ENCODE results near the gene KRT79.

Gene KRT79

GRCh38 chr12:52817699-52818238, 16.3 kb downstream of the KRT79 start:
- Mint-ChIP-seq H3K4me3 (no peak overlapping the region), H3K27ac (peak overlapping the region in 1 of 2 donors; percentile 14), H3K36me3 (ENCODE audit: insufficient read depth) (peaks cover 3% of the 10 kb centered on the region), H3K4me1 (ENCODE audit: low read depth in 2 of 2) (peaks cover 3 to 12% of the 10 kb centered on the region in 2 donors), H3K27me3 (peaks cover 13 to 65% of the 10 kb centered on the region in 2 donors), H3K9me3 (no peaks in the 10 kb centered on the region)
- DNase-seq (no peak), ATAC-seq (replicated peaks) (no peak)

DNA sequence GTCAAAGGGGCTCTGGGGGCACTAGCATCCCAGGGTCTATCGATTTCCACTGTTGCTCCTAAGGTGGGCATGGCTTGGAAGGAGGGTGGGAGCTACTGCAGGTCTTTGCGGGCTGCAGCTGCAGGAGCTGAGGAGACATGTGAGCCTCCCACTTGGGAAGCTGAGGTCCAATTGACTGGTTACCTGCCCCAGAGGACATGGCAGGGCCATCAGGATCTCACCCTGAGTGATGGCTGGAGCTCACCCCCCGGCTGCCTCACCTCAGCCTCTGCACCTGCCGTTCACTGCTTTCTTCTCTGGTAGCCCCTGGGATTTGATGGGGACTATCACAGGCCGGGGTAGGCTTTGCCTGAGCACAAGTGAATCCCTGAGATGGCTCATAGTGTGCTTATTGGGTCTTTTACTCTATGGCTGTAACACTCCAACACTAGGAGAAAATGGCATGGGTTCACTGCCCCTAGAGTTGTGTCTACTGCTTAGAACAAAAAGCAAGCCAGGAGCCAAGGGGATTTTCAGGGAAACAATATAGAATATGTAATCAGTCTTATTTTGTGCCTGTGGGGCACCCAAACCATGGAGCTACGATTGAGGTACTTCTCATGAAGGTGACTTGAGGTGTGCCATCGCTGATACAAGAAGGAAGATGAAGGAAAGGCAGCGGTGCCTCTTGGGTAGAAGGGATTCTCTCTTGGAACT, 17.0 kb downstream of the KRT79 start:
- DNase-seq (no peak), ATAC-seq (replicated peaks) (no peak)
- Mint-ChIP-seq H3K27ac (peak overlapping the region in 1 of 2 donors; percentile 14), H3K36me3 (ENCODE audit: insufficient read depth) (peaks cover 2% of the 10 kb centered on the region), H3K27me3 (peaks cover 13 to 63% of the 10 kb centered on the region in 2 donors), H3K4me3 (no peak overlapping the region), H3K9me3 (no peaks in the 10 kb centered on the region), H3K4me1 (ENCODE audit: low read depth in 2 of 2) (peaks cover 3 to 12% of the 10 kb centered on the region in 2 donors)

DNA sequence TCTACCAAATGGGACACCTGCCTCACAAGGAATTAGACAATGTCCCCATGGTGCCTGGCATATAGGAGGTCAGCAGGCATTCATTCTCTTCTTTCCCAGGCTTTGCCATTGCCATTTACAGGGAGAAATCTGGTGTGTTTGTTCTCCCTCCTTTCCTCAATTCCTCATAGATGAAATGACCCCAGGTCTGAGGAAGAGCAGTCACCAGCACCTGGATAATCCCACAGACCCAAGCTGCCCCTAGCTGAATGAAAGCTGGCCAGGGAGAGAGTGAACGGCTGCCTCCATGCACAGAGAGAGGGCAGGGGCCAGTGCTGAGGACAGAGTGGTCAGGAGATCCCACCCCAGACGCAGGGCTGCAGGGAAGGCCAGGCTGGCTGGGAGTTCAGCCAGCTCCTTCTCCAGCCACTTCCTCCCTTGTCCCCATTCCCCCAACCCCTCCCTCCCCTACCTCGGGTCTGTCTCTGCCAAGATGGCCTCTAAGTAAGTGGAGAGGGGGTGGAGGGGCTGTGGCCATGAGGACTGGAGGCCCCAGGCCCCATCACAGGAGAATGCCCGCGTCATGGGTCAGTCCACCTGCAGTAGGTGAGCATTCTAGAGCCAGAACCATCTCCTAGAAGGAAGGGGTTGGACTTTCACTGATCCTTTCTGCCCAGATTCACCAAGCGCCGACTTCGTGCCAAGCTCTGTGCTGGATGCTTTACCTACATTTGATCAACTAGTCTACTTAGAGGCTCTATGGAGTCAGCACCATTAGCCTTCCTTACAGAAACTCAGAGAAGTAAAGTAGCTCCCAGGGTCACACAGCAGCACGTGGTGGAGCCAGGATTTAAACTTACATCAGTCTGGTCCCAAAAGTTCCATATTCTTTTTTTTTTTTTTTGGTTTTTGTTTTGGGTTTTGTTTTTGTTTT, 18.2 kb downstream of the KRT79 start:
- H3K4me3 Mint-ChIP-seq, result no peak overlapping the region
- no peaks in the 10 kb centered on the region for H3K9me3 Mint-ChIP-seq
- peaks cover 3 to 12% of the 10 kb centered on the region in 2 donors for H3K4me1 Mint-ChIP-seq (ENCODE audit: low read depth in 2 of 2)
- DNase-seq (no peak), ATAC-seq (replicated peaks) (no peak)
- H3K27ac Mint-ChIP-seq, result no peak overlapping the region
- H3K27me3 Mint-ChIP-seq, result peaks cover 13 to 60% of the 10 kb centered on the region in 2 donors
- H3K36me3 Mint-ChIP-seq (ENCODE audit: insufficient read depth), result no peaks in the 10 kb centered on the region

- H3K27ac Mint-ChIP-seq, result no peak overlapping the region
- no peaks in the 10 kb centered on the region for H3K36me3 Mint-ChIP-seq (ENCODE audit: insufficient read depth)
- peaks cover 13 to 53% of the 10 kb centered on the region in 2 donors for H3K27me3 Mint-ChIP-seq
- peaks cover 3 to 12% of the 10 kb centered on the region in 2 donors for H3K4me1 Mint-ChIP-seq (ENCODE audit: low read depth in 2 of 2)
- H3K4me3 Mint-ChIP-seq, result no peak overlapping the region
- ATAC-seq (replicated peaks), result no peak
- DNase-seq, result no peak
- H3K9me3 Mint-ChIP-seq, result no peaks in the 10 kb centered on the region
Observed at GRCh38 chr12:52815161-52815560, 18.9 kb downstream of the KRT79 start.

- DNase-seq (no peak), ATAC-seq (replicated peaks) (no peak)
- no peak overlapping the region for H3K27ac Mint-ChIP-seq
- H3K4me1 Mint-ChIP-seq (ENCODE audit: low read depth in 2 of 2), result peaks cover 3 to 12% of the 10 kb centered on the region in 2 donors
- no peak overlapping the region for H3K4me3 Mint-ChIP-seq
- peaks cover 14 to 50% of the 10 kb centered on the region in 2 donors for H3K27me3 Mint-ChIP-seq
- no peaks in the 10 kb centered on the region for H3K9me3 Mint-ChIP-seq
- no peaks in the 10 kb centered on the region for H3K36me3 Mint-ChIP-seq (ENCODE audit: insufficient read depth)
Observed at GRCh38 chr12:52814710-52815155, 19.4 kb downstream of the KRT79 start.

DNA sequence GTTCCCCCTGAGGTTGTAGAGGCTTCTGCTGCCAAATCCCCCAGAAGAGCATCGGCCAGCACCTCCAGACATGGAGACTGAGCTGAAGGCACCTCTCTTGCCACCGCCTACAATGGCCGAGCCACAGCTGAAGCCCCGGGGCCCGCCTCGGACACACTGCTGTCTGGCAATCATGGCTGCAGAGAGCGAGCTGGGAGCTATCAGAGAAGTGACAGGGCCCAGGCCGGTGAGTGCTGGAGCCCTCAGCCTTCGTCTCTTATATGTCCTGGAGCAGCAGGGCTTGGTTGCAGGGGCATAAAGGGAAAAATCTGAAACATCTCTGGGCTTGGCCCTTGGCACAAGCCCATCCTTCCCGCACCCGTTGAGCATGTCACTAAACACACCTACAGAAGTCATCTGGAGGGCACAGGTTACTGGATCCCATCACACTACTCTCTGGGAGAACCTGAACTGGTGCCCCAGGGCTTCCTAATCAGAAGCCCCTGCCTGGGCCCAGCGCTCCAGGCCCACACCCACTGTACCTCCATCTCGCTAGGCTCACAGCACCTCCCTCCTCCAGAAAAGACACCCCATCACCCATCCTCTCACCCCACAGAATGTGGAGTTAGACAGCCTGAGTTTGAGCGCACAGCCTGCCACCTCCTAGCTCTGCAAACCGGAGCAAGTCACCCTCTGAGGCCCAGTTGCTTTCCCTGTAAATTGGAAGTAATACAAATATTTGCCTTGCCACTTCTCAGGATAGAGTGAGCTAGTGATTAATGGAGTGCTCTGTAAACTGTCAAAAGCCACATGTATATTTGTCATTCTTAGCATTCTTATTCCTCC, 20.0 kb downstream of the KRT79 start, which contains the start of gene KRT4:
Gene KRT4, minus strand, starts transcription at position 232 of the 825 bp plus-strand sequence. Its CDS starts 58 bp downstream, at position 174.
- peaks cover 3 to 12% of the 10 kb centered on the region in 2 donors for H3K4me1 Mint-ChIP-seq (ENCODE audit: low read depth in 2 of 2)
- no peak within 1 kb of the TSS for H3K4me3 Mint-ChIP-seq
- DNase-seq (no peak), ATAC-seq (replicated peaks) (no peak)
- no peak within 1 kb of the TSS for H3K27ac Mint-ChIP-seq
- H3K9me3 Mint-ChIP-seq, result no peaks in the 10 kb centered on the region
- peaks cover 21 to 50% of the 10 kb centered on the region in 2 donors for H3K27me3 Mint-ChIP-seq
- H3K36me3 Mint-ChIP-seq (ENCODE audit: insufficient read depth), result no peaks in the 10 kb centered on the region

GRCh38 chr12:52813203-52813819, 20.8 kb downstream of the KRT79 start:
- no peaks in the 10 kb centered on the region for H3K36me3 Mint-ChIP-seq (ENCODE audit: insufficient read depth)
- ATAC-seq (replicated peaks), result no peak

GRCh38 chr12:52812749-52813148, 21.4 kb downstream of the KRT79 start:
- no peak for ATAC-seq (replicated peaks)
- Mint-ChIP-seq H3K4me1 (ENCODE audit: low read depth in 2 of 2) (peaks cover 3 to 4% of the 10 kb centered on the region in 2 donors), H3K4me3 (no peak overlapping the region)

More at GRCh38 chr12:52813203-52813819, 20.8 kb downstream of the KRT79 start:
- H3K27ac Mint-ChIP-seq, result no peak overlapping the region
- no peak for DNase-seq
- no peaks in the 10 kb centered on the region for H3K9me3 Mint-ChIP-seq
- peaks cover 21 to 50% of the 10 kb centered on the region in 2 donors for H3K27me3 Mint-ChIP-seq
- H3K4me1 Mint-ChIP-seq (ENCODE audit: low read depth in 2 of 2), result peaks cover 3 to 9% of the 10 kb centered on the region in 2 donors
- no peak overlapping the region for H3K4me3 Mint-ChIP-seq

GRCh38 chr12:52812073-52812400, 22.1 kb downstream of the KRT79 start:
- Mint-ChIP-seq H3K36me3 (ENCODE audit: insufficient read depth) (no peaks in the 10 kb centered on the region), H3K4me1 (ENCODE audit: low read depth in 2 of 2) (peaks cover 0 to 2% of the 10 kb centered on the region in 2 donors), H3K4me3 (no peak overlapping the region), H3K27ac (no peak overlapping the region), H3K9me3 (no peaks in the 10 kb centered on the region), H3K27me3 (peaks cover 16 to 50% of the 10 kb centered on the region in 2 donors)
- ATAC-seq (replicated peaks) (no peak), DNase-seq (no peak)

More at GRCh38 chr12:52812749-52813148, 21.4 kb downstream of the KRT79 start:
- H3K27me3 Mint-ChIP-seq, result peaks cover 17 to 50% of the 10 kb centered on the region in 2 donors
- DNase-seq, result no peak
- H3K9me3 Mint-ChIP-seq, result no peaks in the 10 kb centered on the region
- H3K27ac Mint-ChIP-seq, result no peak overlapping the region
- no peaks in the 10 kb centered on the region for H3K36me3 Mint-ChIP-seq (ENCODE audit: insufficient read depth)

GRCh38 chr12:52811191-52812072, 22.7 kb downstream of the KRT79 start:
- Mint-ChIP-seq H3K27ac (no peak overlapping the region), H3K27me3 (peaks cover 22 to 52% of the 10 kb centered on the region in 2 donors), H3K4me3 (no peak overlapping the region), H3K36me3 (ENCODE audit: insufficient read depth) (no peaks in the 10 kb centered on the region), H3K9me3 (no peaks in the 10 kb centered on the region), H3K4me1 (ENCODE audit: low read depth in 2 of 2) (peaks cover 0 to 2% of the 10 kb centered on the region in 2 donors)
- DNase-seq (no peak), ATAC-seq (replicated peaks) (no peak)

GRCh38 chr12:52810554-52810953, 23.6 kb downstream of the KRT79 start:
- Mint-ChIP-seq H3K4me1 (ENCODE audit: low read depth in 2 of 2) (peaks cover 0 to 2% of the 10 kb centered on the region in 2 donors), H3K9me3 (no peaks in the 10 kb centered on the region), H3K4me3 (no peak overlapping the region), H3K27me3 (peaks cover 24 to 55% of the 10 kb centered on the region in 2 donors), H3K36me3 (ENCODE audit: insufficient read depth) (no peaks in the 10 kb centered on the region), H3K27ac (no peak overlapping the region)
- no peak for DNase-seq
- ATAC-seq (replicated peaks), result no peak

DNA sequence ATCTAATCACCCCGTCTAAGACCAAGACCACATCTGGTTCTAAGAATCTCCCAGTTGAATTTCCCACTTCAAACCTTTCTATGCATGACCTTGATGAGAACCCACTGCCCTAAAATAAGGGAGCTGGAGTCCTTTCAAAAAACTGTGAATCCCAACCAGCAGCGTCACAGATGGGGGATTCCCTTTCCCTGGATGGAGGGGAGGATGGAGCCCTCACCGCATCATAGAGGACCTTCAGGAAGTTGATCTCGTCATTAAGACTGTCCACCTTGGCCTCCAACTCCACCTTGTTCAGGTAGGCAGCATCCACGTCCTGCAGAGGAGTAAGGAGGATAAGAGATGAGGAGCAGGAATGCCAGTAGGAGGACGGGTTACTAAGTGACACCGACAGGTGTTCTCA, 24.9 kb downstream of the KRT79 start:
- no peaks in the 10 kb centered on the region for H3K9me3 Mint-ChIP-seq
- no peak overlapping the region for H3K4me3 Mint-ChIP-seq
- H3K36me3 Mint-ChIP-seq (ENCODE audit: insufficient read depth), result peaks cover 3% of the 10 kb centered on the region
- peak overlapping the region in 1 of 2 donors; percentile 46 for H3K27ac Mint-ChIP-seq
- ATAC-seq (replicated peaks) (no peak), DNase-seq (no peak)
- H3K4me1 Mint-ChIP-seq (ENCODE audit: low read depth in 2 of 2), result no peaks in the 10 kb centered on the region
- H3K27me3 Mint-ChIP-seq, result peaks cover 24 to 45% of the 10 kb centered on the region in 2 donors
